Urinary bladder (tissue), 4 donors: Measurements from ENCODE around the gene TMEM178B. TPM values are rescaled to one million over a fixed set of nuclear protein-coding genes. Genes with fewer than 3 reads are reported as not detected.

Source experiments
- DNase-seq: peaks from one replicate; pipeline ENCODE4 v3.0.0-alpha.2; 2015; ENCODE audit errors: extremely low spot score
- H3K27ac ChIP-seq: one replicate; pipeline ENCODE4 v1.5.1; 2013; ENCODE audit warnings: low read depth, mild to moderate bottlenecking, moderate library complexity
- H3K36me3 ChIP-seq: one replicate; pipeline ENCODE4 v1.6.1; 2013; ENCODE audit warnings: mild to moderate bottlenecking, moderate library complexity; ENCODE audit not compliant: insufficient read depth
- H3K4me1 ChIP-seq: one replicate; pipeline ENCODE4 v1.6.1; 2013; ENCODE audit warnings: mild to moderate bottlenecking, moderate library complexity; ENCODE audit not compliant: insufficient read depth
- H3K4me3 ChIP-seq: one replicate; pipeline ENCODE4 v1.5.1; 2013; ENCODE audit warnings: low read depth, low read length
- WGBS: extraction: QIAGEN DNeasy Blood & Tissue Kit; methylation state at CpG from one replicate; pipeline ENCODE4 v1.1.7; 2013; 5-methylcytosine and 5-hydroxymethylcytosine counted together
- polyA plus RNA-seq: library from polyadenylated mRNA; stranded (reverse); fragments of 200-250 nt; gene quantifications from one replicate; pipeline ENCODE4 v1.2.3, GENCODE V29; 2013
- total RNA-seq: library from RNA; depleted of rRNA; stranded (reverse); fragments of >200 nt; gene quantifications from one replicate; pipeline ENCODE4 v1.2.3, GENCODE V29; 2014
- donor health status: healthy with polysubstance abuse.
- donor health status: healthy.

Gene TMEM178B
- total and polyA plus RNA-seq, 2 donors = 0.57 to 2.0 TPM

- Histone ChIP-seq H3K4me1 (no peaks in the 10 kb centered on the region), H3K27ac (no peak overlapping the region), H3K36me3 (no peaks in the 10 kb centered on the region), H3K4me3 (no peak overlapping the region)
- DNase-seq = no peak
- 91% methylated on average over 4 of the region's 4 CpGs for WGBS
Observed at GRCh38 chr7:141417506-141417905, 343.6 kb downstream of the TMEM178B start.

- WGBS = 73% methylated on average over 1 of the region's 1 CpG
- H3K27ac ChIP-seq = no peak overlapping the region
- DNase-seq = no peak
Observed at GRCh38 chr7:141418066-141418465, 344.2 kb downstream of the TMEM178B start.

GRCh38 chr7:141421306-141421705 is 347.4 kb downstream of the TMEM178B start:
- WGBS = 69% methylated on average over 2 of the region's 2 CpGs

More at GRCh38 chr7:141418066-141418465, 344.2 kb downstream of the TMEM178B start:
- no peaks in the 10 kb centered on the region for H3K4me1 ChIP-seq
- H3K4me3 ChIP-seq = no peak overlapping the region
- no peaks in the 10 kb centered on the region for H3K36me3 ChIP-seq

GRCh38 chr7:141427134-141427533 is 353.3 kb downstream of the TMEM178B start:
- Histone ChIP-seq H3K4me1 (no peaks in the 10 kb centered on the region), H3K4me3 (no peak overlapping the region), H3K27ac (no peak overlapping the region), H3K36me3 (no peaks in the 10 kb centered on the region)
- no peak for DNase-seq

More at GRCh38 chr7:141421306-141421705, 347.4 kb downstream of the TMEM178B start:
- DNase-seq = no peak
- Histone ChIP-seq H3K4me3 (no peak overlapping the region), H3K27ac (no peak overlapping the region), H3K36me3 (no peaks in the 10 kb centered on the region), H3K4me1 (no peaks in the 10 kb centered on the region)

GRCh38 chr7:141430455-141431139 is 356.7 kb downstream of the TMEM178B start:
- Histone ChIP-seq H3K4me3 (no peak overlapping the region), H3K27ac (no peak overlapping the region), H3K36me3 (no peaks in the 10 kb centered on the region), H3K4me1 (no peaks in the 10 kb centered on the region)
- WGBS = 30% methylated on average over 12 of the region's 12 CpGs
- no peak for DNase-seq

GRCh38 chr7:141431140-141431479 is 357.2 kb downstream of the TMEM178B start:
- Histone ChIP-seq H3K4me1 (no peaks in the 10 kb centered on the region), H3K4me3 (no peak overlapping the region), H3K27ac (no peak overlapping the region), H3K36me3 (no peaks in the 10 kb centered on the region)
- WGBS = 56% methylated on average over 2 of the region's 2 CpGs
- DNase-seq = no peak

- no peaks in the 10 kb centered on the region for H3K4me1 ChIP-seq
- no peak for DNase-seq
- no peak overlapping the region for H3K27ac ChIP-seq
- no peaks in the 10 kb centered on the region for H3K36me3 ChIP-seq
- no peak overlapping the region for H3K4me3 ChIP-seq
- 68% methylated on average over 1 of the region's 1 CpG for WGBS
Observed at GRCh38 chr7:141431711-141432110, 357.8 kb downstream of the TMEM178B start.

- H3K36me3 ChIP-seq = no peaks in the 10 kb centered on the region
- WGBS = 79% methylated on average over 2 of the region's 2 CpGs
- H3K4me1 ChIP-seq = no peaks in the 10 kb centered on the region
- H3K27ac ChIP-seq = no peak overlapping the region
- no peak overlapping the region for H3K4me3 ChIP-seq
- no peak for DNase-seq
Observed at GRCh38 chr7:141433698-141434097, 359.8 kb downstream of the TMEM178B start.

- Histone ChIP-seq H3K36me3 (no peaks in the 10 kb centered on the region), H3K4me1 (no peaks in the 10 kb centered on the region), H3K27ac (no peak overlapping the region), H3K4me3 (no peak overlapping the region)
- WGBS = 53% methylated on average over 2 of the region's 2 CpGs
- no peak for DNase-seq
Observed at GRCh38 chr7:141436139-141436538, 362.3 kb downstream of the TMEM178B start.

- no peak overlapping the region for H3K27ac ChIP-seq
Observed at GRCh38 chr7:141436575-141437075, 362.8 kb downstream of the TMEM178B start.

GRCh38 chr7:141439164-141439563 is 365.3 kb downstream of the TMEM178B start:
- no peak overlapping the region for H3K27ac ChIP-seq
- H3K36me3 ChIP-seq = no peaks in the 10 kb centered on the region
- 60% methylated on average over 2 of the region's 2 CpGs for WGBS
- H3K4me1 ChIP-seq = no peaks in the 10 kb centered on the region
- H3K4me3 ChIP-seq = no peak overlapping the region
- no peak for DNase-seq

More at GRCh38 chr7:141436575-141437075, 362.8 kb downstream of the TMEM178B start:
- Histone ChIP-seq H3K4me3 (no peak overlapping the region), H3K36me3 (no peaks in the 10 kb centered on the region), H3K4me1 (no peaks in the 10 kb centered on the region)
- WGBS = 73% methylated on average over 7 of the region's 7 CpGs
- no peak for DNase-seq

GRCh38 chr7:141439776-141440175 is 365.9 kb downstream of the TMEM178B start:
- no peak overlapping the region for H3K4me3 ChIP-seq
- no peak overlapping the region for H3K27ac ChIP-seq
- no peaks in the 10 kb centered on the region for H3K36me3 ChIP-seq
- no peaks in the 10 kb centered on the region for H3K4me1 ChIP-seq
- 64% methylated on average over 1 of the region's 1 CpG for WGBS
- DNase-seq = no peak

- 80% methylated on average over 11 of the region's 11 CpGs for WGBS
- no peaks in the 10 kb centered on the region for H3K4me1 ChIP-seq
- no peaks in the 10 kb centered on the region for H3K36me3 ChIP-seq
- H3K27ac ChIP-seq = no peak overlapping the region
- H3K4me3 ChIP-seq = no peak overlapping the region
- DNase-seq = no peak
Observed at GRCh38 chr7:141441837-141442627, 368.2 kb downstream of the TMEM178B start.

GRCh38 chr7:141442781-141443180 is 368.9 kb downstream of the TMEM178B start:
- DNase-seq = no peak
- H3K27ac ChIP-seq = no peak overlapping the region
- WGBS = 36% methylated on average over 2 of the region's 2 CpGs

More at GRCh38 chr7:141442781-141443180, 368.9 kb downstream of the TMEM178B start:
- Histone ChIP-seq H3K36me3 (no peaks in the 10 kb centered on the region), H3K4me3 (no peak overlapping the region), H3K4me1 (no peaks in the 10 kb centered on the region)
